LNCaP clone FGC (cell line): Measurements from ENCODE around the gene DDB1.

Experiments used
- DNase-seq: peaks from one replicate; pipeline ENCODE4 v3.0.0-alpha.2; 2011; ENCODE audit warnings: low read depth
- H3K4me3 ChIP-seq: 2 replicates; pipeline ENCODE4 v1.5.1; 2011; ENCODE audit warnings: mild to moderate bottlenecking, low read depth, low read length, control low read depth
- TF ChIP-seq, protein P1 (sequence below): IDR thresholded peaks from 2 replicates; pipeline ENCODE4 v1.5.1; 2012; ENCODE audit warnings: mild to moderate bottlenecking; ENCODE audit not compliant: control insufficient read depth, insufficient read depth; ENCODE audit errors: extremely low read depth

Gene DDB1

GRCh38 chr11:61332797-61333549, at the start of gene DDB1, which contains the start of gene TKFC:
Gene DDB1, minus strand, starts transcription at chr11:61333105. Its CDS starts 137 bp downstream, at chr11:61332968.
Gene TKFC, plus strand, starts transcription at chr11:61333228. Its CDS starts 1,501 bp downstream, at chr11:61334729.
- peak; percentile 63 for DNase-seq

DNA sequence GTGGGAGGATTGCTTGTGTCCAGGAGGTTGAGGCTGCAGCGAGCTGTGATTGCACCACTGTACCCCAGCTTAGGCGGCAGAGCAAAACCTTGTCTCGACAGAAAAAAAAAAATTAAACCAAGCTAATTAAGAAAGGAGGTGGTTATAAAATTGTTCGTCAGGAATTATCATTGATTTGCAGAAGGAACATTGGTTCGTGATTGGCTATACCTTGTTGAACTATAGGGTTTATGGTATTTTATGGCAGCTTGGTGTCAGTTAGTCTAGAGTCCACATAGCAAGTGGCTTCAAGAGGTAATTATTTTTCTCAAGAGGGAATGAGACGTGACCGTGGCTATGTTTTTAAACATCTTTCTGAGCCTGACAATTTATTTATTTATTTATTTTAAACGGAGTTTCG, 48.0 kb upstream of the DDB1 start:
- TF ChIP-seq, protein P1, sequence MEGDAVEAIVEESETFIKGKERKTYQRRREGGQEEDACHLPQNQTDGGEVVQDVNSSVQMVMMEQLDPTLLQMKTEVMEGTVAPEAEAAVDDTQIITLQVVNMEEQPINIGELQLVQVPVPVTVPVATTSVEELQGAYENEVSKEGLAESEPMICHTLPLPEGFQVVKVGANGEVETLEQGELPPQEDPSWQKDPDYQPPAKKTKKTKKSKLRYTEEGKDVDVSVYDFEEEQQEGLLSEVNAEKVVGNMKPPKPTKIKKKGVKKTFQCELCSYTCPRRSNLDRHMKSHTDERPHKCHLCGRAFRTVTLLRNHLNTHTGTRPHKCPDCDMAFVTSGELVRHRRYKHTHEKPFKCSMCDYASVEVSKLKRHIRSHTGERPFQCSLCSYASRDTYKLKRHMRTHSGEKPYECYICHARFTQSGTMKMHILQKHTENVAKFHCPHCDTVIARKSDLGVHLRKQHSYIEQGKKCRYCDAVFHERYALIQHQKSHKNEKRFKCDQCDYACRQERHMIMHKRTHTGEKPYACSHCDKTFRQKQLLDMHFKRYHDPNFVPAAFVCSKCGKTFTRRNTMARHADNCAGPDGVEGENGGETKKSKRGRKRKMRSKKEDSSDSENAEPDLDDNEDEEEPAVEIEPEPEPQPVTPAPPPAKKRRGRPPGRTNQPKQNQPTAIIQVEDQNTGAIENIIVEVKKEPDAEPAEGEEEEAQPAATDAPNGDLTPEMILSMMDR = no peak
- DNase-seq = no peak
- no peak overlapping the region for H3K4me3 ChIP-seq

More at GRCh38 chr11:61332797-61333549, at the start of gene DDB1, which contains the start of gene TKFC:
- TF ChIP-seq, protein P1 = no peak
- H3K4me3 ChIP-seq = peak within 1 kb of the TSS; percentile 97

GRCh38 chr11:61378713-61379313, 45.9 kb upstream of the DDB1 start:
- TF ChIP-seq, protein P1 = no peak
- DNase-seq = no peak
- H3K4me3 ChIP-seq = no peak overlapping the region

DNA sequence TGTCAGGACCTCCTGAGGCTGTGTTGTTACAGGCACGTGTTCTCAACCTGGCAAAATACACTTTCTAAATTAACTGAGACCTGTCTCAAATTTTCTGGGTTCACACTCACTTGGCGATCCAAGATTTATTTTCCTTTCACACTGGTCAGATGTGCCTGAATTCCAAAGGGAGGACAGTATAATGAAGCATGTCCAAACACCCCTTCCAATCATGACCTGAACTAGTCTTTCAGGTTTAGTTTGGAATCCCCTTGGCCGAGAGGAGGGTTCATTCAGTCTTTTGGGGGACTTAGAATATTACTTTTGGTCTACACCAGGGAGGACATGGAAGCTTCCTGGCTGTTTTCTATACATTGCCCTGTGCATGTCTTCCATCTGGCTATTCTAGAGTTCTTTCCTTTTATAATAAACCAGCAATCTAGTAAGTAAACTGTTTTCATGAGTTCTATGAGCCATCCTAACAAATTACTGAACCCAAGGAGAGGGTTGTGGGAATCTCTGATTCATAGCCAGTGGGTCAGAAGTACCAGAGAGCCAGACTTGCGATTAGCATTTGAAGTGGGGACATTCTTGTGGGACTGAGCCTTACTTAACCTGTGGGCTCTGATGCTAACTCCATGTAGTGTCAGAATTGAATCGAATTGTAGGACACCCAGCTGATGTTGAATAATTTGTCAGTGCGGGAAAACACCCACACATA, 44.7 kb upstream of the DDB1 start:
- TF ChIP-seq, protein P1 = no peak
- no peak overlapping the region for H3K4me3 ChIP-seq
- no peak for DNase-seq

GRCh38 chr11:61375761-61376108, 42.8 kb upstream of the DDB1 start:
- H3K4me3 ChIP-seq = no peak overlapping the region
- DNase-seq = peak; percentile 94
- TF ChIP-seq, protein P1 = no peak

DNA sequence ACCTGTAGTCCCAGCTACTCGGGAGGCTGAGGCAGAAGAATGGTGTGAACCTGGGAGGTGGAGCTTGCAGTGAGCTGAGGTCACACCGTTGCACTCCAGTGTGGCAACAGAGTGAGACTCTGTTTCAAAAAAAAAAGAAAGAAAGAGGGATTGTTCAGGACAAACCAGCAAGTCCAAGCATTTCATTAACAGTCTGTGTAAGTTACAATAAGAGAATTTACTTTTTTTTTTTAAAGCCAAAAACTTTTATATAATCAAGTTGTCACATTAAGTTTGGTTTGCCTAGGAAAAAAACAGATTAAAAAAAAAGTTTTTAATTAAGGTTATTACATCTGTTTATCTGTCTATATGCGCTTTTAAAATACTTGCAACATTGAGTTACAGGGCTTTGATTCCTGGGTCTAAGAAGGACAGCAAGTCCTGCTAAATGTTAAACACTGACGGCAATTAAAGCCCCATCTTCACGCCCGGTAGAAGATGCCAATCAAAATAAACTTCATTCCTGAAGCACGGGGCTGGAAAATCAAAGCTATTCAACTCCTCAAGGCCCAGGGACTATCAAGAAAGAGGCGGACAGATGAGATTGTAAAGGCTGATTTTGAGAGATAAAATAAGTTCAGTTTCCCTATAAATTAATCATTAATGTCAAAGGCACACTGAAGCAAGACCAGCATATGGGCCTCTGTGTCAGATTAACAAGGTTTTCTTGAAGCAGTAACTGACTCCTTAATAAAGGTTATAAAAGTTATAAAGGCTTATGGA, 39.9 kb upstream of the DDB1 start:
- TF ChIP-seq, protein P1 = no peak
- DNase-seq = no peak
- H3K4me3 ChIP-seq = no peak overlapping the region
